ENCODE data around the gene NACC1.
A peak's percentile ranks its signal among the peaks of the same experiment; 100 is the strongest.
"Not testable (repeated sequence)": the region's sequence is repeated elsewhere in the genome, so short reads cannot be mapped to it uniquely, and the experiment has no call there.

Gene NACC1

GRCh38 chr19:13181747-13182388, 63.8 kb downstream of the NACC1 start:
- peak overlapping the region; percentile 46 for H3K27ac ChIP-seq
- DNase-seq (ENCODE audit: low read depth, low spot score): no peak
- H3K9ac ChIP-seq (ENCODE audit: insufficient read length): peak overlapping the region; percentile 62
- no peaks in the 10 kb centered on the region for H3K9me3 ChIP-seq (ENCODE audit: low read depth, low read length)
- peak overlapping the region; percentile 15; the same call in 1 of the 2 replicates for H3K4me3 ChIP-seq
- H3K36me3 ChIP-seq (ENCODE audit: insufficient read depth, low read length): no peaks in the 10 kb centered on the region
- no peak for TF ChIP-seq EZH2 (IDR thresholded peaks at IDR 0.05)
- TF ChIP-seq FOXP2 (optimal IDR thresholded peaks at IDR 0.05; ENCODE audit: control extremely low read depth, extremely low read length, insufficient read depth): no peak
- no peak for TF ChIP-seq POLR2AphosphoS5 (IDR thresholded peaks at IDR 0.05; ENCODE audit: borderline replicate concordance, low read depth, low read length)

GRCh38 chr19:13184926-13185325, 66.9 kb downstream of the NACC1 start:
- H3K9me3 ChIP-seq (ENCODE audit: low read depth, low read length); H3K27ac ChIP-seq; H3K36me3 ChIP-seq (ENCODE audit: insufficient read depth, low read length); H3K4me3 ChIP-seq; H3K9ac ChIP-seq (ENCODE audit: insufficient read length); DNase-seq (ENCODE audit: low read depth, low spot score): not testable (repeated sequence)

DNA sequence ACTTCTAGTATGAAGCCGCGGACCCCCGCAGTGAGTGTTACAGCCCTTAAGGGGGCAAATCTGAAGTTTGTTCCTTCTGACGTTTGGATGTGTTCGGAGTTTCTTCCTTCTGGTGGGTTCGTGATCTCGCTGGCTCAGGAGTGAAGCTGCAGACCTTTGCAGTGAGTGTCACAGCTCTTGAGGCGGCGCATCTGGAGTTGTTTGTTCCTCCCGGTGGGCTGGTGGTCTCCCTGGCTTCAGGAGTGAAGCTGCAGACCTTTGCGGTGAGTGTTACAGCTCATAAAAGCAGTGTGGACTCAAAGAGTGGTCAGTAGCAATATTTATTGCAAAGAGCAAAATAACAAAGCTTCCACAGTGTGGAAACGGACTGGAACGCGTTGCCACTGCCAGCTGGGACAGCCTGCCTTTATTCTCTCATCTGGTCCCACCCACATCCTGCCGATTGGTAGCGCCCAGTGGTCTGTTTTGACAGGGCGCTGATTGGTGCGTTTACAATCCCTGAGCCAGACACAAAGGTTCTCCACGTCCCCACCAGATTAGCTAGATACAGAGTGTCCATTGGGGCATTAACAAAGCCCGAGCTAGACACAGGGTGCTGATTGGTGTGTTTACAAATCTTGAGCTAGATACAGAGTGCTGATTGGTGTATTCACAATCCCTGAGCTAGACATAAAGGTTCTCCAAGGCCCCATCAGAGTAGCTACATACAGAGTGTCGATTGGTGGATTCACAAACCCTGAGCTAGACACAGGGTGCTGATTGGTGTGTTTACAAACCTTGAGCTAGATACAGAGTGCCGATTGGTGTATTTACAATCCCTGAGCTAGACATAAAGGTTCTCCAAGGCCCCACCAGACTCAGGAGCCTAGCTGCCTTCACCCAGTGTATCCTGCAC, 67.9 kb downstream of the NACC1 start:
- H3K9ac ChIP-seq (ENCODE audit: insufficient read length); H3K27ac ChIP-seq; DNase-seq (ENCODE audit: low read depth, low spot score); H3K4me3 ChIP-seq; H3K9me3 ChIP-seq (ENCODE audit: low read depth, low read length); H3K36me3 ChIP-seq (ENCODE audit: insufficient read depth, low read length): not testable (repeated sequence)

DNA sequence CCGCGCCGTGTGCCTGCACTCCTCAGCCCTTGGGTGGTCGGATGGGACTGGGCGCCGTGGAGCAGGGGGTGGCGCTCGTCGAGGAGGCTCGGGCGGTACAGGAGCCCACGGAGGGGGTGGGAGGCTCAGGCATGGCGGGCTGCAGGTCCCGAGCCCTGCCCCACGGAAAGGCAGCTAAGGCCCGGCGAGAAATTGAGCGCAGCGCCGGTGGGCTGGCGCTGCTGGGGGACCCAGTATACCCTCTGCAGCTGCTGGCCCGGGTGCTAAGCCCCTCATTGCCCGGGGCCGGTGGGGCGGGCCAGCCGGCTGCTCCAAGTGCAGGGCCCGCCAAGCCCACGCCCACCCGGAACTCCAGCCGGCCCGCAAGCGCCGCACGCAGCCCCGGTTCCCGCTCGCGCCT, 68.6 kb downstream of the NACC1 start:
- not testable (repeated sequence) for DNase-seq (ENCODE audit: low read depth, low spot score); H3K27ac ChIP-seq

GRCh38 chr19:13187419-13187818, 69.4 kb downstream of the NACC1 start:
- Histone ChIP-seq H3K36me3 (ENCODE audit: insufficient read depth, low read length) (no peaks in the 10 kb centered on the region), H3K9me3 (ENCODE audit: low read depth, low read length) (no peaks in the 10 kb centered on the region), H3K9ac (ENCODE audit: insufficient read length) (no peak overlapping the region), H3K27ac (no peak overlapping the region), H3K4me3 (no peak overlapping the region)
- TF ChIP-seq FOXP2 (optimal IDR thresholded peaks at IDR 0.05; ENCODE audit: control extremely low read depth, extremely low read length, insufficient read depth) (no peak), POLR2AphosphoS5 (IDR thresholded peaks at IDR 0.05; ENCODE audit: borderline replicate concordance, low read depth, low read length) (no peak), EZH2 (IDR thresholded peaks at IDR 0.05) (no peak)
- DNase-seq (ENCODE audit: low read depth, low spot score): no peak

More for the DNA sequence above, 68.6 kb downstream of the NACC1 start:
- H3K4me3 ChIP-seq; H3K9me3 ChIP-seq (ENCODE audit: low read depth, low read length); H3K36me3 ChIP-seq (ENCODE audit: insufficient read depth, low read length); H3K9ac ChIP-seq (ENCODE audit: insufficient read length): not testable (repeated sequence)

GRCh38 chr19:13189600-13189999, 71.5 kb downstream of the NACC1 start:
- no peak for TF ChIP-seq FOXP2 (optimal IDR thresholded peaks at IDR 0.05; ENCODE audit: control extremely low read depth, extremely low read length, insufficient read depth)
- TF ChIP-seq EZH2 (IDR thresholded peaks at IDR 0.05): no peak
- no peak for TF ChIP-seq POLR2AphosphoS5 (IDR thresholded peaks at IDR 0.05; ENCODE audit: borderline replicate concordance, low read depth, low read length)
- H3K27ac ChIP-seq: no peak overlapping the region
- no peak for DNase-seq (ENCODE audit: low read depth, low spot score)
- no peaks in the 10 kb centered on the region for H3K36me3 ChIP-seq (ENCODE audit: insufficient read depth, low read length)
- H3K4me3 ChIP-seq: no peak overlapping the region
- H3K9ac ChIP-seq (ENCODE audit: insufficient read length): no peak overlapping the region
- H3K9me3 ChIP-seq (ENCODE audit: low read depth, low read length): no peaks in the 10 kb centered on the region
